DND-41 (cell line): Measurements from ENCODE around the gene RYR3.

Experiments
- ATAC-seq: fragments of 200-7000 bp; cut with Tn5 transposase; 3 replicates; pipeline ENCODE4 v1.9.1; 2021; ENCODE audit warnings: low read depth; ENCODE audit not compliant: insufficient read depth
- DNase-seq: peaks from one replicate; pipeline ENCODE4 v3.0.0-alpha.2; 2020
- H2AFZ ChIP-seq: 2 replicates; pipeline ENCODE4 v1.6.0; 2012; ENCODE audit warnings: low read depth, low read length
- H3K27ac ChIP-seq: 2 replicates; pipeline ENCODE4 v1.5.1; 2012; ENCODE audit warnings: low read length, inconsistent platforms
- H3K27me3 ChIP-seq: fragments of 200-600 bp; sonication (generic); 2 replicates; pipeline ENCODE4 v1.6.0; 2012; ENCODE audit warnings: low read length, mild to moderate bottlenecking, inconsistent platforms; ENCODE audit not compliant: insufficient read depth, poor library complexity
- H3K36me3 ChIP-seq: 2 replicates; pipeline ENCODE4 v1.5.1; 2012; ENCODE audit warnings: low read length, inconsistent platforms; ENCODE audit not compliant: insufficient read depth
- H3K4me1 ChIP-seq: 2 replicates; pipeline ENCODE4 v1.5.1; 2012; ENCODE audit warnings: mild to moderate bottlenecking, low read length; ENCODE audit not compliant: insufficient read depth
- H3K4me2 ChIP-seq: 2 replicates; pipeline ENCODE4 v1.6.0; 2012; ENCODE audit warnings: mild to moderate bottlenecking, moderate library complexity, low read length, inconsistent platforms; ENCODE audit not compliant: insufficient read depth
- H3K4me3 ChIP-seq, 2 experiments: fragments of 200-600 bp in 1 of 2; shearing (Covaris generic) in 1 of 2; 2 replicates each; pipeline ENCODE4 v1.5.1; 2012 to 2016; ENCODE audit warnings: inconsistent platforms in 2 of 2, low read length in 2 of 2, mild to moderate bottlenecking in 2 of 2, low read depth in 1 of 2, moderate library complexity in 1 of 2
- H3K79me2 ChIP-seq: 2 replicates; pipeline ENCODE4 v1.6.0; 2012; ENCODE audit warnings: low read length, inconsistent platforms; ENCODE audit not compliant: insufficient read depth
- H3K9ac ChIP-seq: 2 replicates; pipeline ENCODE4 v1.6.0; 2012; ENCODE audit warnings: low read depth, mild to moderate bottlenecking, inconsistent platforms, low read length, moderate library complexity
- H3K9me3 ChIP-seq: 2 replicates; pipeline ENCODE4 v1.5.1; 2012; ENCODE audit warnings: low read length, moderate library complexity, mild to moderate bottlenecking, inconsistent platforms; ENCODE audit not compliant: insufficient read depth, severe bottlenecking
- H4K20me1 ChIP-seq: 2 replicates; pipeline ENCODE4 v1.6.0; 2012; ENCODE audit warnings: low read length; ENCODE audit not compliant: insufficient read depth
- EZH2 ChIP-seq: IDR thresholded peaks from 3 replicates; pipeline ENCODE4 v1.6.1; 2012; ENCODE audit warnings: borderline replicate concordance, low read depth, mild to moderate bottlenecking, moderate library complexity, low read length, inconsistent platforms; ENCODE audit not compliant: severe bottlenecking
- TF ChIP-seq, protein P1 (sequence below): IDR thresholded peaks from 2 replicates; pipeline ENCODE4 v1.5.1; 2012; ENCODE audit warnings: borderline replicate concordance, low read length, moderate library complexity, mild to moderate bottlenecking; ENCODE audit not compliant: poor library complexity, severe bottlenecking; ENCODE audit errors: extremely low read depth

RYR3 gene

DNA sequence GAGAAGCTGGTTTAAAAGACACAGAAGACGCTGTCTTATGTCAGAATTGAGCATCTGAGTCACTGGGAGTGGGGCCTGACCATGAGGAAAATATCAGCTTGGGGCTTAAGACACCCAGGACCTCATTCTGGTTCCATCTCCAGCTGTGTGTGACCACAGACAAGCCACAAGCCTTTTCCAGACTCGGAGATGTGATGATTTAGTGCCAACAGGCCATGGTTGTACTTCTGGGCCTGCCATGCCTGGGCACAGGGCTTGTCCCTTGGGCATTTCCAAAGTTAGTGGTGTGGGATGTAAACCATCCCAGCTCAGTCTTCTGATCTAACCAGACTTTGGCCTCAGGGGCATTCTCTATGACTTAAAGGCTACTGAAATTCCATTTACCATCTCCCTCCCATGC is 269.8 kb downstream of the RYR3 start:
- ATAC-seq = no peak
- H3K36me3 ChIP-seq = no peaks in the 10 kb centered on the region
- H3K27me3 ChIP-seq = no peaks in the 10 kb centered on the region
- H3K4me1 ChIP-seq = no peaks in the 10 kb centered on the region
- no peaks in the 10 kb centered on the region for H3K9me3 ChIP-seq
- H3K27ac ChIP-seq = no peak overlapping the region
- no peak overlapping the region for H2AFZ ChIP-seq
- DNase-seq = no peak
- H3K4me3 ChIP-seq = no peak overlapping the region
- H3K4me2 ChIP-seq = no peak overlapping the region
- TF ChIP-seq, protein P1, sequence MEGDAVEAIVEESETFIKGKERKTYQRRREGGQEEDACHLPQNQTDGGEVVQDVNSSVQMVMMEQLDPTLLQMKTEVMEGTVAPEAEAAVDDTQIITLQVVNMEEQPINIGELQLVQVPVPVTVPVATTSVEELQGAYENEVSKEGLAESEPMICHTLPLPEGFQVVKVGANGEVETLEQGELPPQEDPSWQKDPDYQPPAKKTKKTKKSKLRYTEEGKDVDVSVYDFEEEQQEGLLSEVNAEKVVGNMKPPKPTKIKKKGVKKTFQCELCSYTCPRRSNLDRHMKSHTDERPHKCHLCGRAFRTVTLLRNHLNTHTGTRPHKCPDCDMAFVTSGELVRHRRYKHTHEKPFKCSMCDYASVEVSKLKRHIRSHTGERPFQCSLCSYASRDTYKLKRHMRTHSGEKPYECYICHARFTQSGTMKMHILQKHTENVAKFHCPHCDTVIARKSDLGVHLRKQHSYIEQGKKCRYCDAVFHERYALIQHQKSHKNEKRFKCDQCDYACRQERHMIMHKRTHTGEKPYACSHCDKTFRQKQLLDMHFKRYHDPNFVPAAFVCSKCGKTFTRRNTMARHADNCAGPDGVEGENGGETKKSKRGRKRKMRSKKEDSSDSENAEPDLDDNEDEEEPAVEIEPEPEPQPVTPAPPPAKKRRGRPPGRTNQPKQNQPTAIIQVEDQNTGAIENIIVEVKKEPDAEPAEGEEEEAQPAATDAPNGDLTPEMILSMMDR = no peak
- no peak for TF ChIP-seq EZH2
- no peaks in the 10 kb centered on the region for H3K79me2 ChIP-seq
- no peak overlapping the region for H3K9ac ChIP-seq
- H4K20me1 ChIP-seq = no peaks in the 10 kb centered on the region

DNA sequence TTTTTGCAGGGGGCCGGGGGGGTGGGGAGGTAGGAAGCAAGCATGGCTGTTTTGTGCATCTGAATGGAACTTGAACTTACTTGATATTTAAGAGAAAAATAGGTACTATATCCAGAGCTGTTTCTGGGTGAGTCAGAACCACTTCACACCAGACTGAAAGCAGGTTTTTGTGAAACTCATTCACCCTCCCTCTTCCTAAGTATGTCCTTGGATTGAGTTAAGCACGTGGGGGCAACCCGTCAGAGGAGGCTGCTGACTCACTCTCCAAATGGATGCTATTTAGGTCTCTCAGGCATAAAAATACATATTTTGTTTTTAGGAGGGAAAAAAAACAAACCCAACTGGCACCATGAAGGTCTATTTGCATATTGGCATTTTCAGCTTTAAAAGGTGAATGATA is 270.3 kb downstream of the RYR3 start:
- Histone ChIP-seq H3K4me3 (no peak overlapping the region), H3K9ac (no peak overlapping the region), H3K79me2 (no peaks in the 10 kb centered on the region), H4K20me1 (no peaks in the 10 kb centered on the region), H2AFZ (no peak overlapping the region), H3K27me3 (no peaks in the 10 kb centered on the region), H3K27ac (no peak overlapping the region), H3K4me1 (no peaks in the 10 kb centered on the region), H3K9me3 (no peaks in the 10 kb centered on the region), H3K4me2 (no peak overlapping the region), H3K36me3 (no peaks in the 10 kb centered on the region)
- TF ChIP-seq, protein P1 = no peak
- no peak for TF ChIP-seq EZH2
- no peak for ATAC-seq
- DNase-seq = no peak

DNA sequence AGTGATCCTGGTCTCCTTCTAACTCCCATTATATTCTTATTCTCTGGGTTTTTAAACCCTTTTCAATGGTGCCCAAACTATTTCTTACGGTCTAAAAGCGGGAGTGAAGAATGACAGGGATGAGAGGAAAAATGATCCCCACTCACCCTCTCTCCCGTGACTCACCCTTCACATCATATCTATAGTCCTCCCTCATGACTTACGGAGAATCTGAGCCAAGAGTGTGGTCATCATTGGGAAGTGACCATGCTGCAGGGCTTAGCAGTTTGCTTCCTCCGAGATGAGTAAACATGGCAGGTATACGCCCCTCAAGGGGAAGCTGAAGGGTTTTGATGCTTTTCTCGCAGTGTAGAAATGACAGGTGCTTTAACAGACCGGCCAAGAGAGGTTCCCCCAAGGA is 274.0 kb downstream of the RYR3 start:
- ATAC-seq (no peak), DNase-seq (no peak)
- Histone ChIP-seq H4K20me1 (no peaks in the 10 kb centered on the region), H3K9me3 (no peaks in the 10 kb centered on the region), H3K9ac (no peak overlapping the region), H2AFZ (no peak overlapping the region), H3K4me2 (no peak overlapping the region), H3K4me3 (no peak overlapping the region), H3K79me2 (no peaks in the 10 kb centered on the region), H3K27me3 (no peaks in the 10 kb centered on the region), H3K4me1 (no peaks in the 10 kb centered on the region), H3K27ac (no peak overlapping the region), H3K36me3 (no peaks in the 10 kb centered on the region)
- TF ChIP-seq EZH2 = no peak
- TF ChIP-seq, protein P1 = no peak
